NT2/D1 (cell line): ENCODE results near the gene RIMKLB.

Source experiments
- SUZ12 ChIP-seq: IDR thresholded peaks from 2 replicates; pipeline ENCODE4 v1.6.1; 2011; ENCODE audit not compliant: insufficient read length, insufficient read depth; ENCODE audit errors: extremely low read depth
- YY1 ChIP-seq: IDR thresholded peaks from 2 replicates; pipeline ENCODE4 v1.6.1; 2011; ENCODE audit not compliant: insufficient read length, insufficient read depth

DNA sequence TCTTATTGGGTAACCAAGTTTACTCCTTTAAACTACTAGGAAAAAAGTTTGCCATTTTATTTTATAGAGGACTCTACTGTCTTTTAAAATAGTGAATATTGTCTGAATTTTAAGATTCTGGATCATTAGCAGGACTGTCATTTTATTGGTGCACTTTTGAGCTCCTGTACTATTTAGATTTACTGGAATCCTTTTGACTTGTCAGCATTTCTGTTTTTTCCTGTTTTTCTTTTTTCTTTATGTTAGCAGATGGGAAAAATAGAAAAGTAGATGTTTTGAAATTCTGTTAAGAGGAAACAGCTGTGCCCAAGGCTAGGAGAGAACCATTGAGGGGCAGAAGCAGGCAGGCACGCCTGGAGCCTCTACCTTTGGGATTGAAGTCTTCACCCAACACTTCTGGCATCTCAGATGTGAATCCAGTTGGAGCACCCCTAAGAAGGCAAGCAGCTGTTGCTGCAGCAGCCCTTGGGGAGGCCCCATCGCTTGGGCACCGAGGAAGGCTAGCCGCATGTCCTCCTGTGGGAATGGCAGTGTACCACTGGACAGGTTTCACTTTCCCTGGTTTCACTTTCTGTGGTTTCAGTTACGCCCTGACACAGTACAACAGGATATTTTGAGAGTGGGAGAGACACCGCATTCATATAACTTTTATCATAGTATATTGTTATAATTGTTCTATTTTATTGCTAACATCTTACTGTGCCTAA, 11.5 kb downstream of the RIMKLB start:
- no peak for TF ChIP-seq YY1
- no peak for TF ChIP-seq SUZ12
